Activated naive CD4-positive, alpha-beta T cell treated with Interleukin-2 at 50 U/mL for 16 hours (primary cell): ENCODE measurements around the gene NFATC2.
A peak's percentile ranks its signal among the peaks of the same experiment; 100 is the strongest.

Experiments used
- DNase-seq: peaks from one replicate; pipeline ENCODE4 v3.0.0-alpha.2; 2020

Gene NFATC2

GRCh38 chr20:51427651-51428291, 114.7 kb downstream of the NFATC2 start:
- DNase-seq: no peak

DNA sequence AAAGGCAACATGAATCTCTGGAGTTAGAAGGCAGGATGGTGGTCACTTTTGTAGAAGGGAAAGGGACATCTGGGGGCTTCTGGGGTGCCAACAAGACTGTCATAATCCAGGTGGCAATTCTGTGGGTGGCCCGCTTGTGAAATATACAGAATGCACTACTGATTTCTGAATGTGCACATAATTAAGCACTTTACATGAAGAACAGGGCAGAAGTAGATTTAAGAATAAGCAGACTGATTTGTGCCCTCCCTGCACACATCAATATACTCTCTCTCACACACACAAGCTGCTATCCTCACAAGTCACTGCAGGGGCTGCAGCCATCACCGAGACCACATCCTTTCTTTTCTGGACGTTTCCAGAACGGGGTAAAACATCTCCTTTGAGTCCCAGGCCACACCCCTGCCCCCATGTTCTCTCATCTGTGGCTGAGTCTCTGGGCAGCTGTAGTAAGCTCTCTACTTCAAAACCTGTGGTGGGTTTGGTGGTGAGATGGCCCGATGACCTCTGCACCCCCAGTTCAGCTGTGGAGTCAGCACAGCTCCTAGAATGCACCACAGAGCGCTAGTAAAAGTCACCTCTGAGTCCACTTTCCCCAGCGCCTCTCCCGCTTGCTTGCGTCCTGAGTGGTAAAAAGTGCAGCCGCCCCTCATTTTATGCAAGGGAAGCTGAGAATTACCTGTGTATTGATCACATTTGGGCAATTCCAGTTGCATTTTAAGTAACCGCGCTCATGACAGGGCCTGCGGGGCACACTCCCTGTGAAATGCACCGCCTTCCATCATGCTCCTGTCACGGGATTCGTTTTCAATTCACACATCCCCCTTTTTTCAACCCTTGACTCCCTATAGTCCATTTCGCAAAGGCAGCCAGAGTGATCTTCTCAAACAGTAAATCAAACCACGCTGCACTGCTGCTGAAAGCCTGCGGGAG, 115.5 kb downstream of the NFATC2 start:
- DNase-seq: no peak

GRCh38 chr20:51425347-51426106, 117.0 kb downstream of the NFATC2 start:
- DNase-seq: peak; percentile 51

GRCh38 chr20:51424270-51425117, 118.0 kb downstream of the NFATC2 start:
- peak; percentile 50 for DNase-seq

DNA sequence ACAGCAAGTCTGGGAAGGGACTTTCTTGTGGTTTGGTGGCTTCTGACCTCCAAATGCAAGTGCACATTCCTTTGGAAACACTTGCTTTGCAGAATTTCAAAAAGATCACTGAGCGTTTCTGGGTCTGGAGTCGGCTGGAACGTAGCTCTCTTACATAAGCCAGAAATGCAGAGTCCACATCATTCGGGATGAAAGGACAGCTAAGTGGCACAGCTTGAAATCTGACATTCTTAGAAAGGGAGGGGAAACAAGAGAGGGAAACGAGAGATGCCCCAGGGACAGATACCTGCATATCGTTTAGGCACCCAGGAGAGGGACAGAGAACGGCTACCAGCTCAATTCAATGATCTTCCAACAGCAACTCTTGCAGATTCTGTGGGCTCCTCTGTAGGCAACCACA, 118.7 kb downstream of the NFATC2 start:
- no peak for DNase-seq

DNA sequence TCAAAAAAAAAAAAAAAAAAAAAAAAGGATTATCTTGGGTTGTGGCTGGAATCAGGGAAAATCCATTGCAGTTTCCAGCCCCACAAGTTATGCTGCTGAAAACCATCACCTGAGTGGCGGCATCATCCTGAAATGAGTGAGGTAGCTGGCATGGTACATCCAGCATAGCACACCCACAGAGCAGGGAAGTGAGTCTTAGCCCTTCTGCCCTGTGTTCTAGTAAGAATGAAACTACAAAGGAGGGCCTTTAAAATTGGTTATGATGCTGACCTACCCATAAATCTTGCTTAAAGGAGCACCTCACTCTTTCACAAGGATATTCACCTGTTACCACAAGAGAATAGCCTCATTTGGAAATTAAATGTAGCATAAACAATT, 119.2 kb downstream of the NFATC2 start:
- DNase-seq: peak; percentile 37

- no peak for DNase-seq
Observed at GRCh38 chr20:51422514-51423289, 119.8 kb downstream of the NFATC2 start.

GRCh38 chr20:51420805-51421204, 121.7 kb downstream of the NFATC2 start:
- no peak for DNase-seq

DNA sequence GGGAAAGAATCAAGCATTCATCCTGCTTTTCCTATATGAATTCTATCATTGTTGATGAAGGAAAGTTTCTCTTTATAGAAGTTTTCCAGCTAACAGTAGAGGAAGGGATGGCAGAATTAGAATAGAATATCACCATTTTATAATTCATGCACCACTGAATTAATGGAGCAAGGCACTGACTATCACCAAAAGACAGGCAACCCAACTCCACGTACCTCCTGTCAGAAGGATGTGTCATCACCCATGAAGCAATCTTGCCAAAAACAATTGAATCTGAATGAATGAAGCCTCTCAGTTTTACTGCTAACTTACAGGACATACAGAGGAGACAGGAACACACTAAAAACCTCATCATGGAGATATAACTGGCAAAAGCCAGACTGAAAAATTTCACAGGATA, 122.4 kb downstream of the NFATC2 start:
- no peak for DNase-seq

DNA sequence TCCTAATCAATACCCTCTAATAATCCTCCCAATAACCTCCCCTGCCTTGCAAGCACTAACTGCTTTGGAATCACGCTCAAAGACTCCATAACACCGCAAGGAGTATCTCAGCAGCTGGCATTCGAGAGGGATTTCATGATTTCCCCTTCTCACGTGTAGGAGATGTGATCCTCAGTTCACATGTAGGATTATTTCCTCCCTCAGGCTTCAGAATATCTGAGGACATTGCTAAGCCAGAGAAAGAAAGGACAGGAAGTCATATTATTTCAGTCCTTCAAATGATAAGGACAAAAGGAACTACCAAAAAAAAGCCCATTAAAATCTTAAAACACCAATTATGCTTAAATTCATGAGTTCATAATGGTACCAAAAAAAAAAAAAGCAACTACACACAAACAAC, 122.9 kb downstream of the NFATC2 start:
- no peak for DNase-seq

DNA sequence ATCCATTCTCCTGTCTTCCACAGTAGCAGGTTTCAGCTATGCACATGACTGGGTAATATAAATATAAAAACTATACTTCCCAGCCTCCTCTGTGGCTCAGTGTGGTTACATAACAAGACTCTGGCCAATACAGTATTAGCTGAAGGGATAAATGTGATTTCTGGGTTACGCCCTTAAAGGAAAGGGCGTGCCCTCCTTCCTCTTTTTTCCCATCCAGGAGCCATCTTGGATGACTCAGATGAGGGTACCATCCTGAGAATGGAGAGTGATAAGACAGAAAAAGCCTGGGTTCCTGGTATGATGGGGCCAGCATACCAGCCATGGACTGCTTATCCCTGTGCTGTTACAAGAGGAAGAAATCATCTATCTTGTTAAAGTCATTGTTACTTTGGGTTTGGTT, 123.3 kb downstream of the NFATC2 start:
- DNase-seq: no peak

- DNase-seq: no peak
Observed at GRCh38 chr20:51418137-51418529, 124.4 kb downstream of the NFATC2 start.

GRCh38 chr20:51417250-51418136, 125.0 kb downstream of the NFATC2 start:
- DNase-seq: no peak

GRCh38 chr20:51416532-51417249, 125.8 kb downstream of the NFATC2 start:
- DNase-seq: no peak

DNA sequence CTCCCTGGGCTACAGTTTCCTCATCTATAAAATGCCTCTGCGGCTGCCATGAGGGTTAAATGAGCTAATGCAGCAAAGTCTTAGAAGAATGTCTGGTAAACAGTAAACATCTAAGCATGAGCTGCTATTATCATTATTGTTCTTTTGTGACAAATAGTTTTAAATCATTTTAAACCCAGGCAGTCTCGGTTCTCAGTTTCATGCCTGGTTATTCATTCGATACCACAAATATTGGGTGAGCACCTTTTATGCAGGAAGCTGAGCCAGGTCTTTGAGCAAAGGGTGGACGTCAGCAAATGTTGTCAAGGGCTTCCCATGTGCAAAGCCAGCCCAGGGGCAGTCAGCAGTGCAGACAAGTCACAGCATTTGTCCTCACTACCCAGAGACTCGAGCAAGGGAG, 128.7 kb downstream of the NFATC2 start:
- DNase-seq: peak; percentile 32

DNA sequence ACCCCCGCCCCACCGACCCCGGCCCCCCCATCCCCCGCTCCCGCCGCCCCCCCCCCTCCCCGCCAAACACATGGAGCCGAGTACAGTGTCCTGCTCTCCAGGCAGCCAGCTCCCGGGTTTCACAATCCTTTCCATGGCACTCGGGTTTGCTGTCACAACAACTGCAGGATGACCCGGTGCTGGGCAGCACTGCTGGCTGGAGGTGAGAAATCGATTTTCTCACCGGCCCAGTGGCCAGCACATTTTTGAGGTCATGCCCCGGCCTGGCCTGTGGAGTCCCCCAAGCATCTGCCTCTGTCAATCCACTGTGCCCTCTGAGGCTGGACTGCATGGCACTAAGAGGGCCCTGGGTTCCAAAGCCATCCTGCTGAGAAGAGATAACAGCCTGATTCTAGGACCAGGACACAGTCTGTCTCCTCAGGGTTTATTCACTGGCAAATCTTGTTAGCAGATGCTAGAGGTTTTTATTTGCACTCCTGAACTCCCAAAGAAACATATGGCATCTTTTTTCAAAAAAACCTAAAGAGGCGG, 129.5 kb downstream of the NFATC2 start:
- no peak for DNase-seq

GRCh38 chr20:51412333-51412871, 130.1 kb downstream of the NFATC2 start:
- DNase-seq: no peak

DNA sequence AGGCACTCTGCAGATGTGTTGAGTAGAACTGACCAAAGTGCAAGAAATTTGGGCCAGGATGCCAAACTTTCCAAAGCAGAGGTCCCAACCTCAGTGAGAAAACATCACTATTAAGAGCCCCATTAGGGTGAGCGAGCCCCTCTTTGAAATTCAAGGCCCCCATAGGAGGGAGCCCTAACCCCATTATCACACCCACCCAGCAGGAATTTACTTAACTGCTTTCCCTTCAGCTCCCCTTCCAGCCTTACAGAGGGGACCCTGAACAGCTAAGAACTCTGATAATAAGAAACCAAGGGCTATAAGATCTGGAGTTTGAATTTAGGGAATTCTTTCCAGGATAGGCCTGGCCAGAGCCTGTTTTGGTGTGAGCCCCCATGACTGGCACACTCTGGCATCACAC, 130.6 kb downstream of the NFATC2 start:
- DNase-seq: no peak

DNA sequence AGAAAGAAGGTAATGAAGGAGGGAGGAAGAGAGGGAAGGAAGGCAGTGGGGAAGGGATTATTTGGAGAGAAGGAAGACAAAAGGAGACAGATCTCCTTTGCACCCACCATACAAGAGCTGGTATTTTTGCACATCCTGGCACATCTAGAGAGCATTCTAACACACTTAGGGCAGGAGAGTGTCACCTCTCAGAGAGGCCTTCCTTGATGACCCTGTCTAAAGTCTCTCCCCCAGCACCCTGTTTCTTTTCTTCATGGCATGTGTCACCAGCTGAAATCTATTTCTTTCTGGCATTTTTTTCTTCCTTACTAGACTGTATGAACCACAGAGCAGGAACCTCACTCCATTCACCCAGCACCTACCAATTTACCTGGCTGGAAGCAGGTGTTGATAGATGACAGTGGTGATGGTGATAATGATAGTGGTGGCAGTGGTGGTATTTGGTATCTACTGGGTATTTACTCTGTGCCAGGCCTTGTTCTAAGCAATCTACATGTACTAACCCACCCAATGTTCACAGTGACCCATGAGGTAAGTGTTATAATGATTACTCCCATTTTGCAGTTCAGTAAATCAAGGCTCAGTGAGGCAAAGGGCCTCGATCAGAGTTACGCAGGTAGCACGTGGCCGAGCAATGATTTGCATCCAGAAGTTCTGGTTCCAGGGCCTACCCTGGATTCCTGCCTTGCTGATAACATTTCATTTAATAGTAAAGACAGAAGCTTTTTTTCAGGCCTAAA, 131.8 kb downstream of the NFATC2 start:
- DNase-seq: no peak
